GM19397 (cell line): Measurements from ENCODE around the gene KCNQ1OT1.

ENCODE experiments used
- ATAC-seq: cut with Tn5 transposase; IDR thresholded peaks from one replicate; pipeline ENCODE4 v1.9.1; 2021; ENCODE audit warnings: mild to moderate bottlenecking, moderate library complexity; ENCODE audit not compliant: unreplicated experiment

KCNQ1OT1 gene

GRCh38 chr11:2722955-2723354 is 23.2 kb upstream of the KCNQ1OT1 start:
- ATAC-seq, result no peak

GRCh38 chr11:2721210-2721916 is 21.6 kb upstream of the KCNQ1OT1 start:
- ATAC-seq, result no peak

- ATAC-seq, result no peak
These were observed 20.2 kb upstream of the KCNQ1OT1 start for GRCh38 chr11:2719831-2720590.

GRCh38 chr11:2718817-2719438 is 19.1 kb upstream of the KCNQ1OT1 start:
- no peak for ATAC-seq

GRCh38 chr11:2717561-2718325 is 17.9 kb upstream of the KCNQ1OT1 start:
- no peak for ATAC-seq

- ATAC-seq, result no peak
These were observed 16.7 kb upstream of the KCNQ1OT1 start for GRCh38 chr11:2716376-2717095.

- ATAC-seq, result no peak
These were observed 16.0 kb upstream of the KCNQ1OT1 start for GRCh38 chr11:2715716-2716350.

- no peak for ATAC-seq
These were observed 15.1 kb upstream of the KCNQ1OT1 start for GRCh38 chr11:2714871-2715270.

GRCh38 chr11:2714463-2714800 is 14.6 kb upstream of the KCNQ1OT1 start:
- no peak for ATAC-seq

- ATAC-seq, result no peak
These were observed 14.1 kb upstream of the KCNQ1OT1 start for GRCh38 chr11:2713661-2714462.

- ATAC-seq, result no peak
These were observed 13.3 kb upstream of the KCNQ1OT1 start for GRCh38 chr11:2713094-2713493.

- no peak for ATAC-seq
These were observed 11.4 kb upstream of the KCNQ1OT1 start for GRCh38 chr11:2711161-2711560.

GRCh38 chr11:2709429-2709828 is 9.6 kb upstream of the KCNQ1OT1 start:
- ATAC-seq, result no peak

GRCh38 chr11:2708757-2709281 is 9.0 kb upstream of the KCNQ1OT1 start:
- no peak for ATAC-seq

- no peak for ATAC-seq
These were observed 8.4 kb upstream of the KCNQ1OT1 start for GRCh38 chr11:2708151-2708581.

GRCh38 chr11:2707736-2708135 is 7.9 kb upstream of the KCNQ1OT1 start:
- no peak for ATAC-seq

GRCh38 chr11:2706321-2706720 is 6.5 kb upstream of the KCNQ1OT1 start:
- no peak for ATAC-seq

GRCh38 chr11:2704896-2705606 is 5.3 kb upstream of the KCNQ1OT1 start:
- no peak for ATAC-seq
